ENCODE results near the gene GLTP.
"Not testable (repeated sequence)": the region's sequence is repeated elsewhere in the genome, so short reads cannot be mapped to it uniquely, and the experiment has no call there.

Gene GLTP

GRCh38 chr12:109900752-109901580, 20.6 kb upstream of the GLTP start:
- no peak for DNase-seq

DNA sequence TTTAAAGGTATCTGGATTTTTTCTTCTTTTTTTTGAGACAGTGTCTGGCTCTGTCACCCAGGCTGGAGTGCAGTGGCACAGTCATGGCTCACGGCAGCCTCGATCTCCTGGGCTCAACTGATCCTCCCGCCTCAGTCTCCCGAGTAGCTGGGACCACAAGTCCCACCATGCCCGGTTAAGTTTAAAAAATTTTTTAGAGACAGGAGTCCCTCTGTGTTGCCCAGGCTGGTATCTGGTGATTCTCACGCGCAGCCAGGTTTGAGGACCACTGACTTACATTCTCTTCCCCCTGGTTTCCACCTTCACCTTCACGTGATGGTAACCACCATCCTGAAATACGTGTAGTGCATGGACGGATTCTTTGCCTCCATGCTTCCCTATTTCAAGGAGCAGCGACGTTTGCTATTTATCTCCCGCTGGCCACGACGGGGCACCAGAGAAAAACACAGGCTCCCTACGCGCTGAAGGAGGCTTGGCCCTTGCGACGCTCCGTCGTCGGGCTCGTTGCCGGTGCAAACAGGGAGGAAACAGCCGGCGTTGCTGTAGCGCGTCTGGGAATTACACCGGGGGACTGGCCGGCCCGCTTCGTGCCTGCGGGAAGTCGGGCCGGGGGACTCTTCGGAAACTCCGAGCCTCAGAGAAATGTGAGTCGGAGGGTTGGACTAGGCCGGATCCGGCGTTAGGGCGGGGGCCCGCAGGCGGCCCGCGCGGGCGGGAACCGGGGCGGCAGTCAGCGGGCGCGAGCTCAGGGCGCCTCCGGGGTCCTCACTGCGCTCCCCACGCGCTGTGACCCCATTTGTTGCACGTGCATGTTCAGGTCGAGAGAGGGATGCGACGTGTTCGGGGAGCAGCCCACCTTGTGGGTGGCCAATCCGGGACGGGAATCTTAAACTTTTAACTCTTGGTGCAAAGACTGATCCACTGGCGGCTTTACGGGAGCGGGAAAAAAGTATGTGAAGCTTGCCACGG, 19.7 kb upstream of the GLTP start, which contains the start of gene TCHP:
Gene TCHP (plus strand): TSS at position 492 of the 969 bp plus-strand sequence. CDS start 2,753 bp downstream, outside the sequence.
- DNase-seq: peak; percentile 77

- DNase-seq: not testable (repeated sequence)
These were observed 19.0 kb upstream of the GLTP start for GRCh38 chr12:109899345-109899744.

DNA sequence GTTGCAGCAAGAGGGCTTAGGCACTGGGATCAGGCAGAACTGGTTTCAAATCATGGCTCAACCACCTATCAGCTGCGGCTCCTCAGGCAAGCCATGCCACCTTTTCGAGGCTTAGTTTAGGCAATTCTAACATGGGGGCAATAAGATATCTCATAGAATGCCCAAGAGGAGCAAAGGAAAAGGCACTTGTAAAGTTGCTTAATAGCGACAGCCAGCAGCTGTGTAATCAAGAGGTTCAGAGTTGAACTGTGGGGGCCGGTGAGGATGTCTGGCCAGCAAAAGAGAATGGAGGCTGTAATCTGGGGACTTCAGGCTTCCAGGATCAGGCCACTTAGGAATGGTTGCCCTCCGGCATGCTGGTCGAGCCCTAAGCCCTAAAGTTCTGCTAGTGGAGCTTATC, 16.7 kb upstream of the GLTP start:
- DNase-seq: no peak

GRCh38 chr12:109896188-109896587, 15.8 kb upstream of the GLTP start:
- no peak for DNase-seq

DNA sequence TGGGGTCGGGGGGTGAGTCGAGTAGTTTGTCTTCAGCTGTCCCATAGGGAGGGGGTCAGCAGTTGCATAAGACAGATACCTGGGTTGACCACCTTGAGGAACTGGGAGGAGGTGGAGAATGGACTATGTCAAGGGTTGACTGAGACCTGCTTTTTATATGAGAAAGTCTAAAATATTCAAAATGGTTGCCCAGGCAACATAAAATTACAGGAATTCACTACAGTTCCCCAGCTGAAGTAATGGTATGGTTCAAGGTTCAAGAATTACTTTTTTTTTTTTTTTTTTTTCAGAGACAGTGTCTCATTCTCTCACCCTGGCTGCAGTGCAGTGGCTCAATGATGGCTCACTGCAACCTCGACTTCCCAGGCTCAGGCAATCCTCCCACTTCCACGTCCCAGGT, 14.6 kb upstream of the GLTP start:
- no peak for DNase-seq

DNA sequence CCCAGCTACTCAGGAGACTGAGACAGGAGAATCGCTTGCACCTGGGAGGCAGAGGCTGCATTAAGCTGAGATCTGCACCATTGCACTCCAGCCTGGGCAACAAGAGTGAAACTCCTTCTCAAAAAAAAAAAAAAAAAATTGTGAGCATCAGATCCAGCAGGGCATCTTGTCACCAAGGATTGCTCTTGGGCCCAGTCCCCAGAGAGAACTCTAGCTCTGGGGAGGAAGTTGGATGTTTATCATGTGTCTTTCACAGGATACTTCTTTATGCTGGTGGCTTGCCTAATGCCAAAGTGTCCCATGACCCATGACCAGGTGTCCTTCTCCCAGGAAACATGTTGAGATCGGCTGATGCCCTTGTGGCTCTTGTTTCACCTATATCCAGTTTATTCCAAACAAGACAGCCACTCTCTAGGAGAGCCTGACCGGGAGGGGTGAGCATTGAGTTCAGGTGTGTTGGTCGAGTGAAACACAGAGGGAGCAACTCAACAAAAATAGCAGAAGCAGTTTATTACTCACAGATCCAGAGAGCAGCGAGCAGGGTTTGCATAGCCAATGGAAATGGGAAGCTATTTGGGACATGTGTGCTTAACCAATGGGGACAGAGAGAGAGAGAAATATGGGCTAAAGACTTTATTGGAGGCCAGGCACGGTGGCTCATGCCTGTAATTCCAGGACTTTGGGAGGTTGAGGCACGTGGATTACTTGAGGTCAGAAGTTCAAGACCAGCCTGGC, 13.1 kb upstream of the GLTP start:
- no peak for DNase-seq

GRCh38 chr12:109892748-109893147, 12.4 kb upstream of the GLTP start:
- no peak for DNase-seq

DNA sequence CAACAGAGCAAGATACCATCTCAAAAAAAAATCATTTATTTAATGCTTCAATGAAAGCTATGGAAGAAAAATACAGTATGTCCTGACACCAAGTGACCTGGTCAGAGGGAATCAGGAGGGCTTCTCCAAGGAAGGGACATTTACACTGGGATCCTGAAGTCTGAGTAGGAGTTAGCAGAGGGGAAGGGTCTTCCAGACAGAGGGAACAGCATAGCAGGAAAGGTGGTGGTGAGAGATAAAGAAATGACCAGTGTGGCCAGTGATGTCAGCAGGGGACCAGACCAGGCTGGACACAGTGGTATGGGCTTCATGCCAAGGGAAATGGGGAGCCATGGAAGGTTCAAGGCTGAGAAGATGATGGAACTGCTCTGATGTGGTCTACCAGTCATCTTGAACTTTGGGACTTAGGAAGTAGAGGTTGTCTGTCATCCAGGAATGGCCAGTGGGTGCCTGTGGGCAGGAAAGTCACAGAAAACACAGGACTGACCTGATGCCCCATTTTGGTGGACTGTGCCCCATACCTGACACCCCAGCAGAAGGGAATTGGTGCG, 11.9 kb upstream of the GLTP start:
- no peak for DNase-seq

DNA sequence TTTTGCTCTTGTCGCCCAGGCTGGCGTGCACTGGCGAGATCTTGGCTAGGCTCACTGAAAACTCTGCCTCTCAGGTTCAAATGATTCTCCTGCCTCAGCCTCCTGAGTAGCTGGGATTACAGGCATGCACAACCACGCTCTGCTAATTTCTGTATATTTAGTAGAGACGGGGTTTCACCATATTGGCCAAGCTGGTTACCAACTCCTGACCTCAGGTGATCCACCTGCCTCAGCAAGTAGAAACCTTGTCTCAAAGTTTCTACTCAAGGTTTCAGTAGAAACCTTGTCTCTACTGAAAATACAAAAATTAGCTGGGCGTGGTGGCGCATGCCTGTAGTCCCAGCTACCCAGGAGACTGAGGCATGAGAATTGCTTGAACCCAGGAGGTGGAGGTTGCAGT, 11.4 kb upstream of the GLTP start:
- DNase-seq: not testable (repeated sequence)

GRCh38 chr12:109890620-109891170, 10.4 kb upstream of the GLTP start:
- no peak for DNase-seq

DNA sequence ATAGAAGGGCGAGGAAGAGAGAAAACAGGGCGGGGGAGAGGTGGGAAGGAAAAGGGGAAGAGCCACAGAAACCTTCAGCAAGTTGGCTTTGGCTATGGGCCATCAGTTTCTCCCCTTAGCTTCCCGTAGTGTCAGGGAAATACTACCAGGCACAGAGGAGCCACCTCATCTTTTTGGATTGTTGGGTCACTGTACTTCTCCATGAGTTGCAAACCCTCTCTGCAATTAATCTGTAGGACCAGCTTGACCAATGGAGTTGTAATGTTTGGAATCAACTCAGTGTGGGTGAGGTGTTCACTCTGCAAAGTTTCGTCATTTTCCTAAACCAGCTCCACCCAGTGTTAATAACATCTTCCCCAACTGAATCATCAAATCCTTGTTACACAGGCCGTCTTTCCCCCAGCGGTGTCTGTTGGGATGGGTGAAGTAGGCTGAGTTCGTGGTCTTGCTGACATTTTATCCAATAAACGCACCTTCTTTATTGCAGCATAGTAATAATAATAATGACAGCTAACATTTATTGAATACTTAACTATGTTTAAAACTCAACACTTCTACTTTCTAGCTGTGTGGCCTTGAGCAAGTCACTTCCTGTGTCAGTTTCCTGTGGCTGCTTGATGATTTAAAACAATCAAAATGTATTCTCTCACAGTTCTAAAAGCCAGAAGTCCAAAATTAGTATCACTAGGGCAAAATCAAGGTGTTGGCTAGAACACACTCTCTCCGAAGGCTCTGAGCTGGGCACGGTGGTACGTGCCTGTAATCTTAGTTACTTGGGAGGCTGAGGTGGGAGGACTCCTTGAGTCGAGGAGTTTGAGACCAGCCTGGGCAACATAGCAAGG, 8.1 kb upstream of the GLTP start:
- no peak for DNase-seq

- DNase-seq: no peak
These were observed 5.3 kb upstream of the GLTP start for GRCh38 chr12:109885616-109886015.

- no peak for DNase-seq
These were observed 3.1 kb upstream of the GLTP start for GRCh38 chr12:109883461-109883860.

GRCh38 chr12:109881752-109882151, 1.4 kb upstream of the GLTP start:
- DNase-seq: no peak

- DNase-seq: no peak
These were observed 597 bp upstream of the GLTP start for GRCh38 chr12:109880938-109881337.

DNA sequence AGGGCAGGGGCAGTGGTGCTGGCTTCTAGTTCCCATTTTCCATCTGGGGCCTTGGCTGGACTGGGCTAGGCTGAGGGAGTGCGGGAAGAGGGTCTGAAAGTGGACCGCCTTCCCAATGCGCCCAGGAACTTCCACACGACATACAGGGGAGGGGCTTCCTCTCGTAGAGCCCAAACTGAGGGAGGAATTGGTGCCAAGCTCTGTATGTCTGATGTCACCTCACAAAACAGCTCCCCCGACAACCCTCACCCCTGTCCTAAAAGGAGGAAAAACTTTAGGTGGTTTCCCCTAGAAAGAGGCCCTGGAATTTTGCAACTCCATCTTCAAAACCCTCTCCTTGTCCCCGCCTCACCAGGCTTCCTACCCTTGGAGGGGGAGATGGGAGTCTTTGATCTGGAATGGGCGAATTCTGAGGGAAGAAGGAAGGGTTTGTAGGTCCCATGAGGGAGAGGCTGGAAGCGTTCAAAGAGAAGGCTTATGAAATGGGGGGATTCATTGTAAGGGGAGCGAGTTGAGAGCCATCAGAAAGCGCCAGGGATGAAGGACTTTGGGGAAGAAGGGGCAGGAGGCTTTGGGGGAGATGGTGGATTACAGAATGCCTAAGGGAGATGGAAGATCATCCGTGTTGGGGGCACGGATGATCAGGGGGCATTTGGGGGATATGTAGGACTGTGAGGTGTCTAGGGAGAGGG, 844 bp downstream of the GLTP start:
- DNase-seq: no peak

- no peak for DNase-seq
These were observed 1.6 kb downstream of the GLTP start for GRCh38 chr12:109878749-109879148.

GRCh38 chr12:109878247-109878625, 2.1 kb downstream of the GLTP start:
- no peak for DNase-seq

DNA sequence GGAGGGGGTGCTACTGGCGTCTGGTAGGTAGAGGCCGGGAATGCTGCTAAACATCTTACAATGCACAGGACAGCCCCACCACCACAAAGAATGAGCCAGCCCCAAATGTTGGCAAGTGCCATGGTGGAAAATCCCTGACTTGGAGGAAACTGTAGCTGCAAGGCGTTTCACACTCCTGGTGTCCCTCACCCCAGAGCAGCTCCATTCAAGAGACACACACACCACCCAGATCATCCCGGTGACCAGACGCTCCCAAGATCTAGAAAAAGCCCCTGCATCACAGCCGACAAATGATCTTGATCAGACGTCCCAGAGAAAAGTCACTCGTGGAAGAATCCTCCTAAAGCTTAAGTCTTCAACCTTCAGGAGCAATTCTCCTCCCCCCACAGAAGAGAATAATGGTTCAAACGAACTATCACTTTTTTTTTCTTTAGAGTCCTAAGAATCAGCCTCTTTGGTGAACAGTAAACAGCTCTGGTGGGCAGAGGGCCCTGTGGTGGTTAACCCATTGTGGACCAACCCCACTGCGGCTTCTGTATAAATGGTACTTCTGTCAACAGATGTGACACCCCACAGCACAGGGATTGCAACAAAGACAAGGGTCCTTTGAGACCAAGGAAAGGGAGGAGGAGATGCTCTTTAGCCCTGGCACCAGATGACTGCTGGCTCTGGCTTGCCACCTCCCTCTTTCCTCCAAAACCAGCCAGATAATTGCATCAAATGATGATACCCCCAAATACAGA, 2.7 kb downstream of the GLTP start:
- DNase-seq: no peak
